ENCODE results near the gene CAST.

The CAST gene

GRCh38 chr5:96816991-96817390, 154.8 kb downstream of the CAST start:
- TF ChIP-seq POLR2AphosphoS5 (IDR thresholded peaks at IDR 0.05; ENCODE audit: low read depth, low read length) (no peak), TAF1 (IDR thresholded peaks at IDR 0.05; ENCODE audit: borderline replicate concordance, insufficient read depth, low read length) (no peak), FOXP2 (optimal IDR thresholded peaks at IDR 0.05; ENCODE audit: borderline replicate concordance, extremely low read depth, extremely low read length, insufficient read depth) (no peak), REST (IDR thresholded peaks at IDR 0.05; ENCODE audit: insufficient read depth in 1 of 2, low read depth in 2 of 2, low read length in 2 of 2) (no peak), SIN3A (IDR thresholded peaks at IDR 0.05; ENCODE audit: borderline replicate concordance, insufficient read depth, low read length) (no peak)

DNA sequence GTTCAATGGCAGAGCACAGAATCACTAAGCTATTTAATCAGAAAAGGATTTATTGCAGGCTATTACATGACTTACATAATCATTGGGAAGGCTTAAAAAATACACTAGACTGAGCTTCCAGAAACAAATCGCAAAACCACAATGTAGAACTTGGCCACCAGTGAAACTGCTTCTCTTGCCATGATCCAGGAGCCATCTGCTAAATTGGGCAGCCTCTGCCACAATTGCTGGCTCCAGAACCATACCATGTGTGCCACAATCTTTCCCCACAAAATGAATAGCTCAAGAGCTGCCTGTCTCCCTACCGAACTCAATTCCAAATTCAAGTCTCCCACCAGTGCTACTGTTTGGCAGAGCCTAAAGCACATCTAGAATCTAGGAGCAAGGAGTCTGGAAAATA, 155.3 kb downstream of the CAST start:
- TF ChIP-seq POLR2AphosphoS5 (IDR thresholded peaks at IDR 0.05; ENCODE audit: low read depth, low read length) (no peak), SIN3A (IDR thresholded peaks at IDR 0.05; ENCODE audit: borderline replicate concordance, insufficient read depth, low read length) (no peak), FOXP2 (optimal IDR thresholded peaks at IDR 0.05; ENCODE audit: borderline replicate concordance, extremely low read depth, extremely low read length, insufficient read depth) (no peak), TAF1 (IDR thresholded peaks at IDR 0.05; ENCODE audit: borderline replicate concordance, insufficient read depth, low read length) (no peak), REST (IDR thresholded peaks at IDR 0.05; ENCODE audit: insufficient read depth in 1 of 2, low read depth in 2 of 2, low read length in 2 of 2) (no peak)

DNA sequence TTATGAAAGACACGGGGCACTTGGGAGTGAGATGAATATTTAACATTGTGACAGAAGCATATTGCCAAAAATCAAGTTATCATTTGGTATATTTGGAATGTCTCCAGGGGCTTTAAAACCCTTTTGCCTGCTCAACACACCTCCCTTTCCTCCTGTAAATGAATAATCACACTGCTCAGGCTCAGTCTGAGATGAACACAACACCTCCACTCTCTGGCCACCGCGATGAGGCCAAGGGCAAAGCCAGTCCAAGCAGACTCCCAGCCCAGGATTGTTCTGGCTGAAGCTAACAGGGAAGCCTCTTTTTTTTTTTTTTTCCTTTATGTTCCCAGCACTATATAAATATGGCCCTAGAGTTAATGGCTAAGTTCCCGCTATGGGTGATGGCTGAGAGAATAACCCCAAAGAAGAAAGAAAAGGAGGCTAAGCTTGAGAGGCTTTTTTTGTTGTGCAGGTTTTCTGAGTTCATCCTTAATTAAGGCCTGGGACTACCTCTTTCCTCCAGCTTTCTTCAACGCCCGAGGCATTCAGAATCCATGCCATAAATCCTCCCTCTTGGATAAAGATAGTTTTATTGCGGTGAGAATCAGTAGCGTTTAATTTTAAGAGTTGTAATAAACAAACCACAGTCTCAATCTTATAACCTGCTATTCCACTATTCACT, 156.1 kb downstream of the CAST start:
- TF ChIP-seq REST (IDR thresholded peaks at IDR 0.05; ENCODE audit: insufficient read depth in 1 of 2, low read depth in 2 of 2, low read length in 2 of 2) (no peak), POLR2AphosphoS5 (IDR thresholded peaks at IDR 0.05; ENCODE audit: low read depth, low read length) (no peak), TAF1 (IDR thresholded peaks at IDR 0.05; ENCODE audit: borderline replicate concordance, insufficient read depth, low read length) (no peak), FOXP2 (optimal IDR thresholded peaks at IDR 0.05; ENCODE audit: borderline replicate concordance, extremely low read depth, extremely low read length, insufficient read depth) (no peak), SIN3A (IDR thresholded peaks at IDR 0.05; ENCODE audit: borderline replicate concordance, insufficient read depth, low read length) (no peak)

GRCh38 chr5:96819806-96820205, 157.6 kb downstream of the CAST start:
- TF ChIP-seq SIN3A (IDR thresholded peaks at IDR 0.05; ENCODE audit: borderline replicate concordance, insufficient read depth, low read length), result no peak
- TF ChIP-seq TAF1 (IDR thresholded peaks at IDR 0.05; ENCODE audit: borderline replicate concordance, insufficient read depth, low read length), result no peak
- TF ChIP-seq REST (IDR thresholded peaks at IDR 0.05; ENCODE audit: insufficient read depth in 1 of 2, low read depth in 2 of 2, low read length in 2 of 2), result no peak
- no peak for TF ChIP-seq POLR2AphosphoS5 (IDR thresholded peaks at IDR 0.05; ENCODE audit: low read depth, low read length)
- no peak for TF ChIP-seq FOXP2 (optimal IDR thresholded peaks at IDR 0.05; ENCODE audit: borderline replicate concordance, extremely low read depth, extremely low read length, insufficient read depth)

All from PFSK-1 (cell line).